H9 (cell line): Measurements from ENCODE around the gene SPINK2. TPM values are rescaled to one million over a fixed set of nuclear protein-coding genes. Genes with fewer than 3 reads are reported as not detected.

Experiments used
- DNase-seq: peaks from one replicate; pipeline ENCODE4 v3.0.0-alpha.2; 2017
- H2AFZ ChIP-seq: one replicate; pipeline ENCODE4 v1.6.1; 2013; ENCODE audit warnings: mild to moderate bottlenecking, low read length, control low read depth, moderate library complexity
- H2AK5ac ChIP-seq: 2 replicates; pipeline ENCODE4 v1.6.1; 2013; ENCODE audit warnings: low read length, control low read depth, mixed read lengths; ENCODE audit not compliant: insufficient read length
- H2BK120ac ChIP-seq: one replicate; pipeline ENCODE4 v1.6.1; 2013; ENCODE audit warnings: low read depth, mild to moderate bottlenecking, low read length, control low read depth, inconsistent platforms; ENCODE audit not compliant: poor library complexity, severe bottlenecking
- H2BK12ac ChIP-seq: 2 replicates; pipeline ENCODE4 v1.6.1; 2013; ENCODE audit warnings: low read length, control low read depth, mixed read lengths, low read depth; ENCODE audit not compliant: insufficient read length
- H2BK15ac ChIP-seq: 2 replicates; pipeline ENCODE4 v1.6.1; 2013; ENCODE audit warnings: low read depth, low read length, control low read depth
- H2BK20ac ChIP-seq: one replicate; pipeline ENCODE4 v1.6.1; 2013; ENCODE audit warnings: low read depth, mild to moderate bottlenecking, low read length, control low read depth, inconsistent platforms; ENCODE audit not compliant: poor library complexity, severe bottlenecking
- H2BK5ac ChIP-seq: 2 replicates; pipeline ENCODE4 v1.6.1; 2013; ENCODE audit warnings: low read length, control low read depth, mixed read lengths; ENCODE audit not compliant: insufficient read length
- H3K14ac ChIP-seq: 2 replicates; pipeline ENCODE4 v1.6.1; 2013; ENCODE audit warnings: low read length, control low read depth; ENCODE audit not compliant: insufficient read depth
- H3K18ac ChIP-seq: 2 replicates; pipeline ENCODE4 v1.6.1; 2013; ENCODE audit warnings: low read depth, mild to moderate bottlenecking, mixed read lengths, low read length, control low read depth; ENCODE audit not compliant: insufficient read length
- H3K23ac ChIP-seq: 2 replicates; pipeline ENCODE4 v1.6.1; 2013; ENCODE audit warnings: low read length, control low read depth, mixed read lengths, low read depth; ENCODE audit not compliant: insufficient read length
- H3K23me2 ChIP-seq: 2 replicates; pipeline ENCODE4 v1.6.1; 2013; ENCODE audit warnings: low read depth, mild to moderate bottlenecking, mixed read lengths, low read length, control low read depth; ENCODE audit not compliant: insufficient read length, poor library complexity, severe bottlenecking
- H3K27ac ChIP-seq: 2 replicates; pipeline ENCODE4 v1.5.1; 2013; ENCODE audit warnings: low read length, control low read depth, mixed read lengths, low read depth; ENCODE audit not compliant: insufficient read length
- H3K27me3 ChIP-seq: 2 replicates; pipeline ENCODE4 v1.6.1; 2013; ENCODE audit warnings: low read length, control low read depth, inconsistent platforms; ENCODE audit not compliant: insufficient read depth
- H3K4ac ChIP-seq: 2 replicates; pipeline ENCODE4 v1.6.1; 2013; ENCODE audit warnings: low read depth, mild to moderate bottlenecking, control low read depth, inconsistent platforms, low read length, moderate library complexity
- H3K4me1 ChIP-seq: 2 replicates; pipeline ENCODE4 v1.6.1; 2013; ENCODE audit warnings: low read length, control low read depth, inconsistent platforms; ENCODE audit not compliant: insufficient read depth
- H3K4me2 ChIP-seq: 2 replicates; pipeline ENCODE4 v1.6.1; 2013; ENCODE audit warnings: low read length, control low read depth, mixed read lengths; ENCODE audit not compliant: insufficient read length, insufficient read depth
- H3K56ac ChIP-seq: 2 replicates; pipeline ENCODE4 v1.6.1; 2013; ENCODE audit warnings: low read depth, mild to moderate bottlenecking, mixed read lengths, low read length, control low read depth; ENCODE audit not compliant: insufficient read length
- H3K79me1 ChIP-seq: 2 replicates; pipeline ENCODE4 v1.6.1; 2013; ENCODE audit warnings: low read depth, mild to moderate bottlenecking, moderate library complexity, low read length, control low read depth, inconsistent platforms; ENCODE audit not compliant: insufficient read depth, poor library complexity, severe bottlenecking
- H3K79me2 ChIP-seq: 2 replicates; pipeline ENCODE4 v1.6.1; 2013; ENCODE audit warnings: low read length, control low read depth, inconsistent platforms; ENCODE audit not compliant: insufficient read depth
- H3K9ac ChIP-seq: 2 replicates; pipeline ENCODE4 v1.6.1; 2013; ENCODE audit warnings: low read length, control low read depth, mixed read lengths; ENCODE audit not compliant: insufficient read length; ENCODE audit errors: extremely low read depth
- H3K9me3 ChIP-seq: one replicate; pipeline ENCODE4 v1.6.1; 2013; ENCODE audit warnings: low read depth, low read length, inconsistent platforms; ENCODE audit not compliant: control insufficient read depth
- H3T11ph ChIP-seq: one replicate; pipeline ENCODE4 v1.6.1; 2013; ENCODE audit warnings: mild to moderate bottlenecking, low read length, control low read depth, inconsistent platforms
- H4K20me1 ChIP-seq: one replicate; pipeline ENCODE4 v1.6.1; 2013; ENCODE audit not compliant: control insufficient read depth, insufficient read length, insufficient read depth
- H4K5ac ChIP-seq: 2 replicates; pipeline ENCODE4 v1.6.1; 2013; ENCODE audit warnings: low read depth, mild to moderate bottlenecking, mixed read lengths, low read length, control low read depth; ENCODE audit not compliant: insufficient read length
- H4K8ac ChIP-seq: replicated peaks from 2 replicates; pipeline ENCODE4 v1.6.1; 2013; ENCODE audit warnings: low read length, control low read depth, mixed read lengths, low read depth; ENCODE audit not compliant: insufficient read length
- H4K91ac ChIP-seq: 2 replicates; pipeline ENCODE4 v1.6.1; 2013; ENCODE audit warnings: low read depth, mild to moderate bottlenecking, moderate library complexity, mixed read lengths, low read length, control low read depth; ENCODE audit not compliant: insufficient read length
- H3K27ac Mint-ChIP-seq, 3 experiments: 2 replicates in 2 of 3; 3 replicates in 1 of 3; pipeline ENCODE4 v1.8.0; 2020 to 2021; ENCODE audit warnings: mixed read lengths in 3 of 3, mild to moderate bottlenecking in 1 of 3, moderate library complexity in 1 of 3
- H3K27me3 Mint-ChIP-seq: 2 replicates; pipeline ENCODE4 v1.8.0; 2021; ENCODE audit warnings: low read depth, mild to moderate bottlenecking, moderate library complexity, mixed read lengths
- H3K36me3 Mint-ChIP-seq, 3 experiments: 2 replicates in 2 of 3; 3 replicates in 1 of 3; pipeline ENCODE4 v1.8.0; 2020 to 2021; ENCODE audit warnings: low read depth in 3 of 3, mixed read lengths in 3 of 3; ENCODE audit not compliant: insufficient read depth in 1 of 3
- H3K4me1 Mint-ChIP-seq, 2 experiments: 2 replicates each; pipeline ENCODE4 v1.8.0; 2020; ENCODE audit warnings: mixed read lengths in 2 of 2
- H3K4me3 Mint-ChIP-seq, 2 experiments: 2 replicates in 1 of 2; 3 replicates in 1 of 2; pipeline ENCODE4 v1.8.0; 2020 to 2021; ENCODE audit warnings: mild to moderate bottlenecking in 2 of 2, mixed read lengths in 2 of 2, moderate library complexity in 1 of 2
- H3K9me3 Mint-ChIP-seq, 2 experiments: 2 replicates in 1 of 2; 3 replicates in 1 of 2; pipeline ENCODE4 v1.8.0; 2020; ENCODE audit warnings: mild to moderate bottlenecking in 2 of 2, mixed read lengths in 2 of 2, moderate library complexity in 1 of 2
- WGBS: extraction: QIAGEN DNeasy Blood & Tissue Kit; methylation state at CpG from one replicate; pipeline ENCODE4 v1.1.7; 2013; ENCODE audit warnings: missing lambda C conversion rate, low lambda C conversion rate, mixed read lengths; ENCODE audit not compliant: insufficient read length; ENCODE audit errors: extremely low coverage; 5-methylcytosine and 5-hydroxymethylcytosine counted together
- total RNA-seq: library from RNA; stranded (reverse); gene quantifications from 2 replicates; pipeline ENCODE4 v1.2.1, GENCODE V29; 2021
- TF ChIP-seq, protein P1 (sequence below): fragments of 200-600 bp; sonication (generic); conservative IDR thresholded peaks from 3 replicates; pipeline ENCODE4 v1.8.0; 2021; ENCODE audit warnings: antibody characterized with exemption, mild to moderate bottlenecking

The SPINK2 gene
- total RNA-seq, 1 experiment from 2014 or later, result 0.44 TPM

DNA sequence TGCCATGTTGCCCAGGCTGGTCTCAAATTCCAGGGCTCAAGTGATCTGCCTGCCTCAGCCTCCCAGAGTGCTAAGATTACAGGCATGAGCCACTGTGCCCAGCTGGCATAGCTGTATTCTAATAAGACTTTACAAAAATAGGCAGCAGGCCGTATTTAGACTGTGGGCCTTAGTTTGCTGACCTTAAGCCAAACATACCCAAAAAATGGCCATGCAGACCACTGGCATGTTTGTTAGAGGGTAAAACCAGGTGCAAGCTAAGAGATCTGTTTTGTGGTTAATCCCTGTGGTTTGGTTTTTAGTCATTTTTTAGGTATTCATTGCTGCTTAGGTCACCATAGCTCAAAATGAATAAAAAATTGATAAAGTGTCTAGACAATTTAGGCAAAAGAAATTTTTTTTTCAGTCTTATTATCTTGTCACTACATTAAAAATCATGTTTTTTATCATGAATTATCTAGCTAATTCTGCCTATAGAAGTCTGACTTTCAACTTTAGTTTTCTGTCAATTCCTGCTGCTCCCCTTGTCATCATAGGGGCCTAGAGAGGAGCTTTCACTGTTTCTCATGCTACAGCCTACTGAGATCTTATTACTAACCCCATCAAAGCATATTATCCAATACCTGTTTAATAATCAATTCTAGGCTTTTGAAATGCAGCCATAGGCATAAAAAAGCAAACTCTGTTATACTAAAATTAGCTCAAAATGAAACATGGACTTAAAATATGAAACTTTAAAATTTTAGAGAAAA lies 7.5 kb upstream of the SPINK2 start:
- no peak overlapping the region for H2BK15ac ChIP-seq

More for the DNA sequence above, 7.5 kb upstream of the SPINK2 start:
- Histone ChIP-seq H3K23me2 (no peaks in the 10 kb centered on the region), H3K4ac (no peak overlapping the region), H3K18ac (no peak overlapping the region), H3K9ac (no peak overlapping the region), H3K79me2 (no peaks in the 10 kb centered on the region), H3K4me2 (no peak overlapping the region), H2BK12ac (no peak overlapping the region), H3K79me1 (no peaks in the 10 kb centered on the region), H3K4me1 (no peaks in the 10 kb centered on the region), H4K20me1 (no peaks in the 10 kb centered on the region), H4K5ac (no peak overlapping the region), H2BK20ac (no peak overlapping the region), H3K27ac (no peak overlapping the region), H3K56ac (no peak overlapping the region), H2BK120ac (no peak overlapping the region), H3K27me3 (no peaks in the 10 kb centered on the region), H2AK5ac (no peak overlapping the region), H2AFZ (no peak overlapping the region), H4K91ac (no peak overlapping the region), H3T11ph (no peak overlapping the region), H2BK5ac (no peak overlapping the region), H3K23ac (no peak overlapping the region), H4K8ac (no peak overlapping the region), H3K9me3 (no peaks in the 10 kb centered on the region), H3K14ac (no peak overlapping the region)
- no peak for DNase-seq
- H3K36me3 Mint-ChIP-seq, result no peaks in the 10 kb centered on the region
- H3K27me3 Mint-ChIP-seq, result peaks cover 24% of the 10 kb centered on the region
- no peak overlapping the region for H3K4me3 Mint-ChIP-seq
- H3K4me1 Mint-ChIP-seq, result no peaks in the 10 kb centered on the region
- no CpG with 5 or more reads among the region's 1 CpG for whole genome bisulfite sequencing
- peaks cover 3 to 7% of the 10 kb centered on the region in 2 experiments; a peak in 3 of 5 replicates for H3K9me3 Mint-ChIP-seq
- TF ChIP-seq, protein P1, sequence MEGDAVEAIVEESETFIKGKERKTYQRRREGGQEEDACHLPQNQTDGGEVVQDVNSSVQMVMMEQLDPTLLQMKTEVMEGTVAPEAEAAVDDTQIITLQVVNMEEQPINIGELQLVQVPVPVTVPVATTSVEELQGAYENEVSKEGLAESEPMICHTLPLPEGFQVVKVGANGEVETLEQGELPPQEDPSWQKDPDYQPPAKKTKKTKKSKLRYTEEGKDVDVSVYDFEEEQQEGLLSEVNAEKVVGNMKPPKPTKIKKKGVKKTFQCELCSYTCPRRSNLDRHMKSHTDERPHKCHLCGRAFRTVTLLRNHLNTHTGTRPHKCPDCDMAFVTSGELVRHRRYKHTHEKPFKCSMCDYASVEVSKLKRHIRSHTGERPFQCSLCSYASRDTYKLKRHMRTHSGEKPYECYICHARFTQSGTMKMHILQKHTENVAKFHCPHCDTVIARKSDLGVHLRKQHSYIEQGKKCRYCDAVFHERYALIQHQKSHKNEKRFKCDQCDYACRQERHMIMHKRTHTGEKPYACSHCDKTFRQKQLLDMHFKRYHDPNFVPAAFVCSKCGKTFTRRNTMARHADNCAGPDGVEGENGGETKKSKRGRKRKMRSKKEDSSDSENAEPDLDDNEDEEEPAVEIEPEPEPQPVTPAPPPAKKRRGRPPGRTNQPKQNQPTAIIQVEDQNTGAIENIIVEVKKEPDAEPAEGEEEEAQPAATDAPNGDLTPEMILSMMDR, result no peak
- H3K27ac Mint-ChIP-seq, result no peak overlapping the region
